ENCODE results near the gene CSNK1G1.
"Not testable (repeated sequence)": the region's sequence is repeated elsewhere in the genome, so short reads cannot be mapped to it uniquely, and the experiment has no call there.

Gene CSNK1G1

GRCh38 chr15:64122936-64123351, 233.0 kb downstream of the CSNK1G1 start:
- TF ChIP-seq, protein P1, sequence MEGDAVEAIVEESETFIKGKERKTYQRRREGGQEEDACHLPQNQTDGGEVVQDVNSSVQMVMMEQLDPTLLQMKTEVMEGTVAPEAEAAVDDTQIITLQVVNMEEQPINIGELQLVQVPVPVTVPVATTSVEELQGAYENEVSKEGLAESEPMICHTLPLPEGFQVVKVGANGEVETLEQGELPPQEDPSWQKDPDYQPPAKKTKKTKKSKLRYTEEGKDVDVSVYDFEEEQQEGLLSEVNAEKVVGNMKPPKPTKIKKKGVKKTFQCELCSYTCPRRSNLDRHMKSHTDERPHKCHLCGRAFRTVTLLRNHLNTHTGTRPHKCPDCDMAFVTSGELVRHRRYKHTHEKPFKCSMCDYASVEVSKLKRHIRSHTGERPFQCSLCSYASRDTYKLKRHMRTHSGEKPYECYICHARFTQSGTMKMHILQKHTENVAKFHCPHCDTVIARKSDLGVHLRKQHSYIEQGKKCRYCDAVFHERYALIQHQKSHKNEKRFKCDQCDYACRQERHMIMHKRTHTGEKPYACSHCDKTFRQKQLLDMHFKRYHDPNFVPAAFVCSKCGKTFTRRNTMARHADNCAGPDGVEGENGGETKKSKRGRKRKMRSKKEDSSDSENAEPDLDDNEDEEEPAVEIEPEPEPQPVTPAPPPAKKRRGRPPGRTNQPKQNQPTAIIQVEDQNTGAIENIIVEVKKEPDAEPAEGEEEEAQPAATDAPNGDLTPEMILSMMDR (IDR thresholded peaks at IDR 0.05; ENCODE audit: insufficient read depth, low read length, poor library complexity, severe bottlenecking): no peak
- no peak for TF ChIP-seq EZH2phosphoT487 (conservative IDR thresholded peaks at IDR 0.05; ENCODE audit: low read length)
- Histone ChIP-seq H3K9me3 (ENCODE audit: insufficient read depth, low read length) (no peaks in the 10 kb centered on the region), H3K9ac (ENCODE audit: low read length) (no peak overlapping the region), H3K27ac (ENCODE audit: low read depth, low read length) (no peak overlapping the region), H3K36me3 (ENCODE audit: low read length) (peaks cover 29% of the 10 kb centered on the region; the same call in 1 of the 2 replicates), H3K4me2 (ENCODE audit: low read depth, low read length, poor library complexity, severe bottlenecking) (no peak overlapping the region), H4K20me1 (ENCODE audit: low read depth, low read length) (no peaks in the 10 kb centered on the region), H2AFZ (ENCODE audit: low read depth, low read length, severe bottlenecking) (no peak overlapping the region), H3K9me2 (replicated peaks; ENCODE audit: insufficient read depth, low read length) (no peaks in the 10 kb centered on the region), H3K4me3 (ENCODE audit: insufficient read depth, low read length, poor library complexity, severe bottlenecking) (no peak overlapping the region), H3K27me3 (ENCODE audit: low read length) (no peaks in the 10 kb centered on the region), H3F3A (ENCODE audit: insufficient read depth) (no peaks in the 10 kb centered on the region), H3K79me2 (ENCODE audit: insufficient read depth, low read length) (no peaks in the 10 kb centered on the region)

GRCh38 chr15:64122444-64122843, 233.5 kb downstream of the CSNK1G1 start:
- Histone ChIP-seq H4K20me1 (ENCODE audit: low read depth, low read length) (no peaks in the 10 kb centered on the region), H3K79me2 (ENCODE audit: insufficient read depth, low read length) (no peaks in the 10 kb centered on the region), H3K36me3 (ENCODE audit: low read length) (peaks cover 26% of the 10 kb centered on the region; the same call in 1 of the 2 replicates), H3K4me3 (ENCODE audit: insufficient read depth, low read length, poor library complexity, severe bottlenecking) (no peak overlapping the region), H2AFZ (ENCODE audit: low read depth, low read length, severe bottlenecking) (no peak overlapping the region), H3K4me2 (ENCODE audit: low read depth, low read length, poor library complexity, severe bottlenecking) (no peak overlapping the region), H3K27ac (ENCODE audit: low read depth, low read length) (no peak overlapping the region), H3K9me2 (replicated peaks; ENCODE audit: insufficient read depth, low read length) (no peaks in the 10 kb centered on the region), H3K9me3 (ENCODE audit: insufficient read depth, low read length) (no peaks in the 10 kb centered on the region), H3F3A (ENCODE audit: insufficient read depth) (no peaks in the 10 kb centered on the region), H3K27me3 (ENCODE audit: low read length) (no peaks in the 10 kb centered on the region), H3K9ac (ENCODE audit: low read length) (no peak overlapping the region)
- TF ChIP-seq EZH2phosphoT487 (conservative IDR thresholded peaks at IDR 0.05; ENCODE audit: low read length): no peak
- TF ChIP-seq, protein P1 (IDR thresholded peaks at IDR 0.05; ENCODE audit: insufficient read depth, low read length, poor library complexity, severe bottlenecking): no peak

- Histone ChIP-seq H3K9ac (ENCODE audit: low read length) (no peak overlapping the region), H4K20me1 (ENCODE audit: low read depth, low read length) (no peaks in the 10 kb centered on the region), H3K27me3 (ENCODE audit: low read length) (no peaks in the 10 kb centered on the region), H3K4me3 (ENCODE audit: insufficient read depth, low read length, poor library complexity, severe bottlenecking) (no peak overlapping the region), H3K4me2 (ENCODE audit: low read depth, low read length, poor library complexity, severe bottlenecking) (no peak overlapping the region), H3K9me2 (replicated peaks; ENCODE audit: insufficient read depth, low read length) (no peaks in the 10 kb centered on the region), H3F3A (ENCODE audit: insufficient read depth) (no peaks in the 10 kb centered on the region), H3K9me3 (ENCODE audit: insufficient read depth, low read length) (no peaks in the 10 kb centered on the region), H3K36me3 (ENCODE audit: low read length) (peaks cover 20% of the 10 kb centered on the region; the same call in 1 of the 2 replicates), H3K79me2 (ENCODE audit: insufficient read depth, low read length) (no peaks in the 10 kb centered on the region), H3K27ac (ENCODE audit: low read depth, low read length) (no peak overlapping the region), H2AFZ (ENCODE audit: low read depth, low read length, severe bottlenecking) (no peak overlapping the region)
- TF ChIP-seq, protein P1 (IDR thresholded peaks at IDR 0.05; ENCODE audit: insufficient read depth, low read length, poor library complexity, severe bottlenecking): no peak
- TF ChIP-seq EZH2phosphoT487 (conservative IDR thresholded peaks at IDR 0.05; ENCODE audit: low read length): no peak
These were observed 234.4 kb downstream of the CSNK1G1 start for GRCh38 chr15:64121614-64122013.

GRCh38 chr15:64120322-64120721, 235.7 kb downstream of the CSNK1G1 start:
- not testable (repeated sequence) for H3K27ac ChIP-seq (ENCODE audit: low read depth, low read length); H3K9me3 ChIP-seq (ENCODE audit: insufficient read depth, low read length); H4K20me1 ChIP-seq (ENCODE audit: low read depth, low read length); H2AFZ ChIP-seq (ENCODE audit: low read depth, low read length, severe bottlenecking); H3K4me3 ChIP-seq (ENCODE audit: insufficient read depth, low read length, poor library complexity, severe bottlenecking); H3F3A ChIP-seq (ENCODE audit: insufficient read depth); H3K9me2 ChIP-seq (replicated peaks; ENCODE audit: insufficient read depth, low read length); H3K9ac ChIP-seq (ENCODE audit: low read length); H3K79me2 ChIP-seq (ENCODE audit: insufficient read depth, low read length); H3K27me3 ChIP-seq (ENCODE audit: low read length); H3K4me2 ChIP-seq (ENCODE audit: low read depth, low read length, poor library complexity, severe bottlenecking)
- H3K36me3 ChIP-seq (ENCODE audit: low read length): peaks cover 20% of the 10 kb centered on the region; the same call in 1 of the 2 replicates
